ENCODE measurements around the gene SBF2.
"Not testable (repeated sequence)": the region's sequence is repeated elsewhere in the genome, so short reads cannot be mapped to it uniquely, and the experiment has no call there.

Gene SBF2

GRCh38 chr11:10298342-10298741, 4.3 kb upstream of the SBF2 start:
- DNase-seq, result peak; percentile 79

- peak; percentile 86 for DNase-seq
Observed at GRCh38 chr11:10295064-10295901, 1.3 kb upstream of the SBF2 start.

- no peak for DNase-seq
Observed at GRCh38 chr11:10294290-10294953, 403 bp upstream of the SBF2 start.

- DNase-seq, result peak; percentile 25
Observed at GRCh38 chr11:10291801-10292638, 2.0 kb downstream of the SBF2 start.

GRCh38 chr11:10289765-10290380, 4.1 kb downstream of the SBF2 start:
- no peak for DNase-seq

GRCh38 chr11:10288881-10289764, 4.9 kb downstream of the SBF2 start:
- DNase-seq, result no peak

- no peak for DNase-seq
Observed at GRCh38 chr11:10287766-10288715, 6.0 kb downstream of the SBF2 start.

- DNase-seq, result no peak
Observed at GRCh38 chr11:10287140-10287539, 6.9 kb downstream of the SBF2 start.

GRCh38 chr11:10285148-10285802, 8.7 kb downstream of the SBF2 start:
- peak; percentile 34 for DNase-seq

GRCh38 chr11:10283991-10284390, 10.0 kb downstream of the SBF2 start:
- DNase-seq, result no peak

- DNase-seq, result no peak
Observed at GRCh38 chr11:10282117-10282516, 11.9 kb downstream of the SBF2 start.

GRCh38 chr11:10275714-10276113, 18.3 kb downstream of the SBF2 start:
- no peak for DNase-seq

- DNase-seq, result no peak
Observed at GRCh38 chr11:10274726-10275125, 19.3 kb downstream of the SBF2 start.

- DNase-seq, result no peak
Observed at GRCh38 chr11:10273738-10274137, 20.3 kb downstream of the SBF2 start.

- peak; percentile 12 for DNase-seq
Observed at GRCh38 chr11:10272132-10272531, 21.9 kb downstream of the SBF2 start.

- DNase-seq, result no peak
Observed at GRCh38 chr11:10268746-10269488, 25.1 kb downstream of the SBF2 start.

GRCh38 chr11:10267821-10268220, 26.2 kb downstream of the SBF2 start:
- DNase-seq, result no peak

- DNase-seq, result no peak
Observed at GRCh38 chr11:10265936-10266335, 28.1 kb downstream of the SBF2 start.

GRCh38 chr11:10264716-10265115, 29.3 kb downstream of the SBF2 start:
- DNase-seq, result not testable (repeated sequence)

Measured in MV-4-11 (cell line).